Smooth muscle cell (in vitro differentiated cells): ENCODE data around the gene GNB3. TPM values are rescaled to one million over a fixed set of nuclear protein-coding genes. Genes with fewer than 3 reads are reported as not detected.

Experiments used
- DNase-seq: peaks from one replicate; lab custom pipeline; 2025; ENCODE audit not compliant: unreplicated experiment; lab: John Stamatoyannopoulos, UW
- H2AFZ ChIP-seq: fragments of 200-600 bp; sonication (generic); 2 replicates; pipeline ENCODE4 v1.6.0; 2016; ENCODE audit warnings: antibody characterized with exemption, low read depth, mild to moderate bottlenecking
- H3F3A ChIP-seq: fragments of 200-600 bp; sonication (generic); 2 replicates; pipeline ENCODE4 v1.6.0; 2017; ENCODE audit warnings: antibody characterized with exemption, low read depth
- H3K27ac ChIP-seq: fragments of 200-600 bp; sonication (generic); 2 replicates; pipeline ENCODE4 v1.5.1; 2016; ENCODE audit warnings: low read depth, mild to moderate bottlenecking
- H3K27me3 ChIP-seq: fragments of 200-600 bp; sonication (generic); 2 replicates; pipeline ENCODE4 v1.6.1; 2016; ENCODE audit warnings: low read depth, mild to moderate bottlenecking
- H3K36me3 ChIP-seq: fragments of 200-600 bp; sonication (generic); 2 replicates; pipeline ENCODE4 v1.5.1; 2016; ENCODE audit warnings: low read depth
- H3K4me1 ChIP-seq: fragments of 200-600 bp; sonication (generic); 2 replicates; pipeline ENCODE4 v1.5.1; 2016; ENCODE audit warnings: low read depth
- H3K4me2 ChIP-seq: fragments of 200-600 bp; sonication (generic); 2 replicates; pipeline ENCODE4 v1.6.0; 2016; ENCODE audit warnings: mild to moderate bottlenecking
- H3K4me3 ChIP-seq: fragments of 200-600 bp; sonication (generic); 2 replicates; pipeline ENCODE4 v1.5.1; 2016; ENCODE audit warnings: mild to moderate bottlenecking
- H3K79me2 ChIP-seq: fragments of 200-600 bp; sonication (generic); 2 replicates; pipeline ENCODE4 v1.6.0; 2016; ENCODE audit warnings: low read depth, mild to moderate bottlenecking
- H3K9ac ChIP-seq: fragments of 200-600 bp; sonication (generic); 2 replicates; pipeline ENCODE4 v1.6.0; 2016; ENCODE audit warnings: low read depth
- H3K9me3 ChIP-seq: fragments of 200-600 bp; sonication (generic); replicated peaks from 2 replicates; pipeline ENCODE4 v1.5.1; 2016; ENCODE audit warnings: low read depth
- H4K20me1 ChIP-seq: fragments of 200-600 bp; sonication (generic); 2 replicates; pipeline ENCODE4 v1.6.0; 2016; ENCODE audit warnings: low read depth
- CTCF ChIP-seq: fragments of 200-600 bp; sonication (generic); IDR thresholded peaks from 2 replicates; pipeline ENCODE4 v1.5.1; 2017; ENCODE audit warnings: borderline replicate concordance, mild to moderate bottlenecking, antibody characterized with exemption; ENCODE audit not compliant: insufficient read depth, poor library complexity, severe bottlenecking
- WGBS: methylation state at CpG from one replicate; pipeline ENCODE4 v1.1.7; 2016; ENCODE audit warnings: low lambda C conversion rate; 5-methylcytosine and 5-hydroxymethylcytosine counted together
- polyA plus RNA-seq: library from polyadenylated mRNA; unstranded; fragments of >200 nt; fragmentation: Nextera tagmentation; extraction: Ambion mirVana; gene quantifications from 2 replicates; pipeline ENCODE4 v1.2.1, GENCODE V29; 2016
- total RNA-seq: library from RNA; depleted of rRNA; stranded (reverse); fragments of >200 nt; gene quantifications from 2 replicates; pipeline ENCODE4 v1.2.3, GENCODE V29; 2014

GNB3 gene
- total and polyA plus RNA-seq, 2 experiments from 2014 or later = 6.2 to 6.3 TPM

DNA sequence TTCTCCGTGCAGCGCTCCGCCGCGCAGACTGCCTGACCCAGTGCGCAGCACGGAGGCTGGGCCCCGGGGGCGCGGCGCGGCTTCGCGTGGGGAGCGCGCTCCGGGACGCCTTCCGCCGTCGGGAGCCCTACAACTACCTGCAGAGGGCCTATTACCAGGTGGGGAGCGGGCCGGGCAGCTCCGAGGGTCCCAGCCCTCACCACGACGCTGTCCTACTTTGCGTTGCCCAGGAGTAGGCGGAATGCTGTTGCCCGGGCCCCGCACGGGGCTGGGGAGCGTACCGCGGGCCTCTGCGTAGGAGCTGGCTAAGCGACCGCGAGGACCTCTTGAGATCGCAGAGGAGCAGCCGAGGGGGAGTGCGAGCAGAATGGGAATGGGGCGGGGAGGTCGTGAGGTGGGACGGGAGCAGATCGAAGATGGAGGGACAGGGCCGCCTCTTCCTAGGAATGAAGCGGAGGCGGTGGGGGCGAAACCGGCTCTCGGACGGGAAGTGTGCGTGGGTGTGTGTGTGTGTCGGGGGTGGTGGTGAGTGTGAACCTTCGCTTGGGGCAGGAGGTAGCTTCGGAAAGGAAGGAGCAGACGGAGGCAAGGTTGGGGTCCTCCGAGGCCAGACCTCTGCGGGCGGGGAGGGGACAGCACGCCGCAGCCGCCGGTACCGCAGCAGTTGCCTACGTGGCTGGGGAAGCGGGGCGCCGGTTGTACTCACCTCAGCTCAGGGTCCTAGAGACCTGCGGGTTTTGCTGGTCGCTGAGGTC, 11.8 kb upstream of the GNB3 start:
- DNase-seq = no peak
- Histone ChIP-seq H3K9me3 (no peaks in the 10 kb centered on the region), H3K4me3 (peak overlapping the region; percentile 90), H2AFZ (peak overlapping the region; percentile 76), H3K27me3 (no peaks in the 10 kb centered on the region), H3K79me2 (peaks cover 10% of the 10 kb centered on the region), H4K20me1 (peaks cover 13% of the 10 kb centered on the region), H3K36me3 (no peaks in the 10 kb centered on the region), H3K4me1 (peaks cover 11% of the 10 kb centered on the region), H3K9ac (peak overlapping the region; percentile 91), H3K27ac (peak overlapping the region; percentile 70), H3F3A (no peaks in the 10 kb centered on the region), H3K4me2 (peak overlapping the region; percentile 97)
- TF ChIP-seq CTCF = no peak
- WGBS = under 1% methylated on average over 39 of the region's 71 CpGs

- H3K36me3 ChIP-seq = no peaks in the 10 kb centered on the region
- peak overlapping the region; percentile 70 for H3K27ac ChIP-seq
- H3K4me2 ChIP-seq = peak overlapping the region; percentile 97
- H3K27me3 ChIP-seq = no peaks in the 10 kb centered on the region
- peak overlapping the region; percentile 90 for H3K4me3 ChIP-seq
- TF ChIP-seq CTCF = no peak
- H3F3A ChIP-seq = no peaks in the 10 kb centered on the region
- H3K9ac ChIP-seq = peak overlapping the region; percentile 91
- H3K4me1 ChIP-seq = peaks cover 11% of the 10 kb centered on the region
- H2AFZ ChIP-seq = peak overlapping the region; percentile 76
- WGBS = 31% methylated on average over 19 of the region's 19 CpGs
- no peak for DNase-seq
- H3K79me2 ChIP-seq = peaks cover 10% of the 10 kb centered on the region
- H4K20me1 ChIP-seq = peaks cover 13% of the 10 kb centered on the region
- H3K9me3 ChIP-seq = no peaks in the 10 kb centered on the region
These were observed 11.0 kb upstream of the GNB3 start for GRCh38 chr12:6829536-6830220.

DNA sequence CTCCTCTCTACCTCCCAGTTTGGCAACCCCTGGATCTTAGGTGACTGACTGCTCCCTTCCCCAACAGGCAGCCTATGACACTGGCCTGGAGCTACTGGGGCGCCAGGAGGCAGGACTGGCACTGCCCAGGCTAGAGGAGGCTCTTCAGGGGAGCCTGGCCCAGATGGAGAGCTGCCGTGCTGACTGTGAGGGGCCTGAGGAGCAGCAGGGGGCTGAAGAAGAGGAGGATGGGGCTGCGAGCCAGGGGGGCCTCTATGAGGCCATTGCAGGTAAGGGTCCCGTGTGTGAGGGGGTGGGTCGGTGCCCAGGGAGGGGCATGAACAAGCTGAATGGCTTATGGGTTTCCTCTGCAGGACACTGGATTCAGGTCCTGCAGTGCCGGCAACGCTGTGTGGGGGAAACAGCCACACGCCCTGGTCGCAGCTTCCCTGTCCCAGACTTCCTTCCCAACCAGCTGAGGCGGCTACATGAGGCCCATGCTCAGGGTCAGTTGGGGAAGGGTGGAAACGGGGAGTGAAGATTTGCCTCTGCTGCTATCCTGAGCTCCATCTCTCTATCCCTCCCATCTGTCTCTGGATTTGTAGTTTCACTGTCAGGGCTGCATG, 10.3 kb upstream of the GNB3 start:
- TF ChIP-seq CTCF = no peak
- Histone ChIP-seq H2AFZ (no peak overlapping the region), H3K4me1 (peaks cover 11% of the 10 kb centered on the region), H3K9me3 (no peaks in the 10 kb centered on the region), H3K27me3 (no peaks in the 10 kb centered on the region), H3F3A (no peaks in the 10 kb centered on the region), H3K4me2 (no peak overlapping the region), H3K9ac (no peak overlapping the region), H3K79me2 (peaks cover 10% of the 10 kb centered on the region), H4K20me1 (peaks cover 13% of the 10 kb centered on the region), H3K4me3 (no peak overlapping the region), H3K36me3 (no peaks in the 10 kb centered on the region), H3K27ac (no peak overlapping the region)
- no peak for DNase-seq
- WGBS = 92% methylated on average over 11 of the region's 11 CpGs
